K562 (cell line): ENCODE results near the gene XPC.
A peak's percentile ranks its signal among the peaks of the same experiment; 100 is the strongest.

ENCODE experiments used
- CBFB ChIP-seq: sonication (generic); formaldehyde crosslinking; IDR thresholded peaks from 2 replicates; pipeline ENCODE4 v1.4.0; 2020; ENCODE audit warnings: mild to moderate bottlenecking, missing genetic modification reagents
- CCNT2 ChIP-seq: IDR thresholded peaks from 2 replicates; pipeline ENCODE4 v1.6.1; 2011; ENCODE audit warnings: borderline replicate concordance, low read depth, mild to moderate bottlenecking, moderate library complexity, mixed read lengths, low read length; ENCODE audit not compliant: insufficient read length; ENCODE audit errors: extremely low read depth
- CEBPB ChIP-seq: fragments of 450-650 bp; IDR thresholded peaks from 2 replicates; pipeline ENCODE4 v1.6.1; 2016; ENCODE audit warnings: missing genetic modification characterization, missing compliant biosample characterization
- CTCF ChIP-seq, 3 experiments: IDR thresholded peaks in 2 of 3; conservative IDR thresholded peaks in 1 of 3; 2 replicates each; pipeline ENCODE4 v1.5.1; 2011 to 2012; ENCODE audit warnings: low read length in 3 of 3, mild to moderate bottlenecking in 3 of 3, control low read depth in 2 of 3, improper control_type of control experiment in 1 of 3, inconsistent platforms in 1 of 3, low read depth in 1 of 3, mixed read lengths in 1 of 3, moderate library complexity in 1 of 3; ENCODE audit not compliant: insufficient read depth in 2 of 3
- E2F1 ChIP-seq: sonication (generic); formaldehyde crosslinking; IDR thresholded peaks from 2 replicates; pipeline ENCODE4 v1.8.1; 2023; ENCODE audit warnings: mild to moderate bottlenecking, missing genetic modification reagents, moderate library complexity
- ESRRA ChIP-seq: fragments of 450-650 bp; IDR thresholded peaks from 2 replicates; pipeline ENCODE4 v1.6.1; 2014; ENCODE audit warnings: low read depth, mild to moderate bottlenecking, moderate library complexity, borderline replicate concordance
- NCOA1 ChIP-seq: fragments of 450-650 bp; IDR thresholded peaks from 2 replicates; pipeline ENCODE4 v1.6.1; 2016; ENCODE audit warnings: low read depth
- RAD21 ChIP-seq, 2 experiments: fragments of 250-450 bp in 1 of 2; fragments of 450-650 bp in 1 of 2; sonication (Bioruptor Pico) in 1 of 2; formaldehyde crosslinking in 1 of 2; IDR thresholded peaks in 1 of 2; conservative IDR thresholded peaks in 1 of 2; 2 replicates each; pipeline versions ENCODE4 v1.4.0 to v1.8.0; 2020 to 2022; ENCODE audit warnings: mild to moderate bottlenecking in 2 of 2, moderate library complexity in 1 of 2
- REST ChIP-seq, 2 experiments: fragments of 450-650 bp; formaldehyde crosslinking in 1 of 2; IDR thresholded peaks; 2 replicates each; pipeline versions ENCODE4 v1.4.0 to v1.6.1; 2014 to 2020; ENCODE audit warnings: mild to moderate bottlenecking in 2 of 2, borderline replicate concordance in 1 of 2, low read depth in 1 of 2
- ZNF780A ChIP-seq: fragments of 250-450 bp; sonication (Bioruptor Pico); IDR thresholded peaks from 2 replicates; pipeline ENCODE4 v1.5.0; 2021; ENCODE audit warnings: mild to moderate bottlenecking

- TF ChIP-seq ESRRA (peak; percentile 68; the same call in 1 of the 2 replicates), NCOA1 (no peak), CTCF (IDR thresholded peaks at IDR 0.05 in 2 of 3, conservative IDR thresholded peaks at IDR 0.05 in 1 of 3; ENCODE audit: insufficient read depth in 2 of 3, low read depth in 1 of 3, low read length in 3 of 3) (no peak), CBFB (CRISPR knock-in tag) (no peak), E2F1 (no peak), REST (IDR thresholded peaks at IDR 0.05; ENCODE audit: borderline replicate concordance) (no peak), REST (CRISPR knock-in tag; IDR thresholded peaks at IDR 0.05; ENCODE audit: low read depth) (no peak), RAD21 (CRISPR knock-in tag; conservative IDR thresholded peaks at IDR 0.05 in 1 of 2, IDR thresholded peaks at IDR 0.05 in 1 of 2) (no peak), CEBPB (no peak), ZNF780A (no peak), CCNT2 (no peak)
These were observed 2.9 kb downstream of the XPC start for GRCh38 chr3:14175383-14176037.
